HG02798 (cell line): ENCODE results near the gene PKN3.

Experiments
- ATAC-seq: cut with Tn5 transposase; IDR thresholded peaks from one replicate; pipeline ENCODE4 v1.9.1; 2021; ENCODE audit warnings: mild to moderate bottlenecking; ENCODE audit not compliant: unreplicated experiment, poor library complexity

PKN3 gene

GRCh38 chr9:128731093-128731492, 28.8 kb downstream of the PKN3 start:
- ATAC-seq: no peak

GRCh38 chr9:128731691-128732090, 29.4 kb downstream of the PKN3 start:
- no peak for ATAC-seq

- ATAC-seq: no peak
These were observed 30.3 kb downstream of the PKN3 start for GRCh38 chr9:128732576-128732975.

- ATAC-seq: no peak
These were observed 31.0 kb downstream of the PKN3 start for GRCh38 chr9:128733256-128733655.

GRCh38 chr9:128735373-128735772, 33.1 kb downstream of the PKN3 start:
- no peak for ATAC-seq

GRCh38 chr9:128742401-128742800, 40.1 kb downstream of the PKN3 start:
- ATAC-seq: no peak

- ATAC-seq: no peak
These were observed 41.1 kb downstream of the PKN3 start for GRCh38 chr9:128743421-128743820.

GRCh38 chr9:128747241-128747640, 44.9 kb downstream of the PKN3 start:
- no peak for ATAC-seq

- ATAC-seq: no peak
These were observed 48.8 kb downstream of the PKN3 start for GRCh38 chr9:128750926-128751595.

- no peak for ATAC-seq
These were observed 51.3 kb downstream of the PKN3 start for GRCh38 chr9:128753627-128754026.

- ATAC-seq: no peak
These were observed 55.3 kb downstream of the PKN3 start for GRCh38 chr9:128757602-128758001.

GRCh38 chr9:128762671-128763449, 60.6 kb downstream of the PKN3 start:
- no peak for ATAC-seq

GRCh38 chr9:128764361-128764760, 62.1 kb downstream of the PKN3 start:
- ATAC-seq: no peak

GRCh38 chr9:128765499-128765898, 63.2 kb downstream of the PKN3 start:
- ATAC-seq: no peak

- ATAC-seq: no peak
These were observed 66.3 kb downstream of the PKN3 start for GRCh38 chr9:128768606-128769005.
